Keratinocyte (primary cell): ENCODE results near the gene IKZF1.

Experiments used
- EZH2 ChIP-seq: IDR thresholded peaks from one replicate; pipeline ENCODE4 v1.6.1; 2012; ENCODE audit warnings: inconsistent platforms, mild to moderate bottlenecking, low read length, moderate library complexity
- TF ChIP-seq, protein P1 (sequence below), 3 experiments: IDR thresholded peaks in 1 of 3; conservative IDR thresholded peaks in 1 of 3; optimal IDR thresholded peaks in 1 of 3; 2 replicates in 2 of 3; 3 replicates in 1 of 3; pipeline versions ENCODE3 to v1.5.1; 2011; ENCODE audit warnings: low read length in 3 of 3, mild to moderate bottlenecking in 3 of 3, moderate library complexity in 2 of 3, control low read depth in 1 of 3, inconsistent platforms in 1 of 3; ENCODE audit not compliant: insufficient read depth in 2 of 3; ENCODE audit errors: extremely low read depth in 1 of 3

DNA sequence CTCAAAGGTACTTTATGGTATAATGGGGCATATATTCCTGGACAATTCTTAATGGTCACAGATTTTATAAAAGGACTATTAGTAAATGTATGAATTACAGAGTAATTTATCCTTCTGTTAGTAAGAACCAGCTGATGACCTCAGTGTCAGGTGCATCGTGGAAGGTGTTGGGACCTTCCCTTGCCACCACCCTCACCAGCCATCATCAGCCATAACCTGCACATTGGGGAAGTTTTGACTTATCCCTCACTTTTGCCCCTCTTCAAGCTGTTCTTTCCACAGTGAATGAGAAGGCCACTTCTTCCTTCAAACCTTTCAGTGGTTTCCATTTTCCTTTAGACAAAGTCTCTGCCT lies 93.4 kb downstream of the IKZF1 start:
- no peak for TF ChIP-seq EZH2
- TF ChIP-seq, protein P1, sequence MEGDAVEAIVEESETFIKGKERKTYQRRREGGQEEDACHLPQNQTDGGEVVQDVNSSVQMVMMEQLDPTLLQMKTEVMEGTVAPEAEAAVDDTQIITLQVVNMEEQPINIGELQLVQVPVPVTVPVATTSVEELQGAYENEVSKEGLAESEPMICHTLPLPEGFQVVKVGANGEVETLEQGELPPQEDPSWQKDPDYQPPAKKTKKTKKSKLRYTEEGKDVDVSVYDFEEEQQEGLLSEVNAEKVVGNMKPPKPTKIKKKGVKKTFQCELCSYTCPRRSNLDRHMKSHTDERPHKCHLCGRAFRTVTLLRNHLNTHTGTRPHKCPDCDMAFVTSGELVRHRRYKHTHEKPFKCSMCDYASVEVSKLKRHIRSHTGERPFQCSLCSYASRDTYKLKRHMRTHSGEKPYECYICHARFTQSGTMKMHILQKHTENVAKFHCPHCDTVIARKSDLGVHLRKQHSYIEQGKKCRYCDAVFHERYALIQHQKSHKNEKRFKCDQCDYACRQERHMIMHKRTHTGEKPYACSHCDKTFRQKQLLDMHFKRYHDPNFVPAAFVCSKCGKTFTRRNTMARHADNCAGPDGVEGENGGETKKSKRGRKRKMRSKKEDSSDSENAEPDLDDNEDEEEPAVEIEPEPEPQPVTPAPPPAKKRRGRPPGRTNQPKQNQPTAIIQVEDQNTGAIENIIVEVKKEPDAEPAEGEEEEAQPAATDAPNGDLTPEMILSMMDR (optimal IDR thresholded peaks at IDR 0.05 in 1 of 3, IDR thresholded peaks at IDR 0.05 in 1 of 3, conservative IDR thresholded peaks at IDR 0.05 in 1 of 3; ENCODE audit: extremely low read depth in 1 of 3, insufficient read depth in 2 of 3, low read length in 3 of 3), result no peak
